Pancreas (tissue), 10 donors: ENCODE measurements around the gene NLGN2. TPM values are rescaled to one million over a fixed set of nuclear protein-coding genes. Genes with fewer than 3 reads are reported as not detected.

Experiments used
- ATAC-seq, 4 donors: fragments of 200-7000 bp; cut with Tn5 transposase; one replicate each; pipeline versions ENCODE4 v1.8.0 to v1.9.1; 2020; ENCODE audit warnings: mild to moderate bottlenecking in 4 of 4, moderate library complexity in 4 of 4
- DNase-seq, 6 donors: peaks; one replicate each; pipeline ENCODE4 v3.0.0-alpha.2; 2020
- FAIRE-seq: peaks from 2 replicates; lab custom pipeline; 2012; peaks lifted over from hg19 to GRCh38; lab: Jason Lieb, UNC
- H3K27ac ChIP-seq, 4 donors: fragments of 200-600 bp; sonication (generic); 1 replicate in 3 of 4; 2 replicates in 1 of 4; pipeline versions ENCODE4 v1.5.0 to v1.8.0; 2020
- H3K27me3 ChIP-seq, 4 donors: fragments of 200-600 bp; one replicate each; pipeline ENCODE4 v1.8.0; 2021
- H3K36me3 ChIP-seq, 3 donors: fragments of 200-600 bp; sonication (generic) in 1 of 3; one replicate each; pipeline versions ENCODE4 v1.5.0 to v1.8.0; 2020 to 2021
- H3K4me1 ChIP-seq, 3 donors: fragments of 200-600 bp; one replicate each; pipeline ENCODE4 v1.8.0; 2021
- H3K4me3 ChIP-seq, 4 donors: fragments of 200-600 bp; sonication (generic) in 2 of 4; one replicate each; pipeline versions ENCODE4 v1.5.0 to v1.8.0; 2020 to 2021
- H3K9me3 ChIP-seq, 4 donors: fragments of 200-600 bp; one replicate each; pipeline ENCODE4 v1.8.0; 2021
- CTCF ChIP-seq, 4 donors: fragments of 200-600 bp; sonication (generic) in 3 of 4; IDR thresholded peaks; one replicate each; pipeline versions ENCODE4 v1.5.0 to v1.8.0; 2021; ENCODE audit warnings: antibody characterized with exemption in 4 of 4
- WGBS, 2 donors: extraction: QIAGEN DNeasy Blood & Tissue Kit; methylation state at CpG; one replicate each; pipeline ENCODE4 v1.1.7; 2013; 5-methylcytosine and 5-hydroxymethylcytosine counted together
- intact Hi-C, 3 donors: fragments of 100-400 bp; cut with DNase I; formaldehyde crosslinking; loops; one replicate each; pipeline versions ENCODE4 v1.11.1 to v1.14.2; 2022
- polyA plus RNA-seq, 2 donors: library from polyadenylated mRNA; stranded (reverse); fragments of 200-250 nt; gene quantifications; one replicate each; pipeline ENCODE4 v1.2.3, GENCODE V29; 2013
- total RNA-seq, 6 donors: library from RNA; stranded (reverse); fragmentation: NEBNext Ultra II Directional in 4 of 6; extraction: Animal tissue kit (Norgen Biotek cat#: 25700) in 4 of 6; gene quantifications; one replicate each; pipeline versions ENCODE4 v1.2.1 to v1.2.4, GENCODE V29; 2021 to 2023
- donor health status: healthy with polysubstance abuse.
- donor health status: DM: no; HTN: no; CAD: no; lungs with moderate emphysema.
- donor health status: DM: no; HTN: no; CAD: no.
- donor health status: control.
- donor health status: control.
- donor health status: Bipolar disorder and iron deficiency.
- donor health status: DM: yes; HTN: yes; CAD: no.
- donor health status: DM: no; HTN: no; CAD: no.
- donor health status: DM: no; HTN: no; CAD: no.
- donor health status: DM: yes; HTN: yes; CAD: no.

NLGN2 gene
- total and polyA plus RNA-seq, 8 donors = 2.9 to 13.7 (median 5.4) TPM

GRCh38 chr17:7423679-7424078 is 16.0 kb downstream of the NLGN2 start:
- no peak for FAIRE-seq
- 57 to 61% methylated on average over 4 of the region's 4 CpGs for WGBS, 2 donors
- no peak for ATAC-seq
- no peak overlapping the region for H3K27ac ChIP-seq
- H3K36me3 ChIP-seq = no peaks in the 10 kb centered on the region
- H3K4me3 ChIP-seq = no peak overlapping the region
- intact Hi-C loops = no loop called here
- DNase-seq = no peak
- H3K27me3 ChIP-seq = no peaks in the 10 kb centered on the region
- no peaks in the 10 kb centered on the region for H3K9me3 ChIP-seq
- no peak for TF ChIP-seq CTCF (IDR thresholded peaks at IDR 0.05)
- H3K4me1 ChIP-seq = no peaks in the 10 kb centered on the region

- intact Hi-C loops = no loop called here
- H3K4me3 ChIP-seq = no peak within 1 kb of the TSS
- H3K27ac ChIP-seq = no peak within 1 kb of the TSS
- no peak for FAIRE-seq
- no peaks in the 10 kb centered on the region for H3K9me3 ChIP-seq
- no peak for ATAC-seq
- TF ChIP-seq CTCF (IDR thresholded peaks at IDR 0.05) = no peak
- H3K4me1 ChIP-seq = no peaks in the 10 kb centered on the region
- no peaks in the 10 kb centered on the region for H3K27me3 ChIP-seq
- no peaks in the 10 kb centered on the region for H3K36me3 ChIP-seq
- 63 to 79% methylated on average over 7 of the region's 7 CpGs for WGBS, 2 donors
- DNase-seq = no peak
These were observed 17.7 kb downstream of the NLGN2 start, which contains the start of gene SPEM2 for GRCh38 chr17:7425316-7425715. TSS of gene SPEM2 (plus strand) at chr17:7425616. CDS start at chr17:7425689, 73 bp downstream.

DNA sequence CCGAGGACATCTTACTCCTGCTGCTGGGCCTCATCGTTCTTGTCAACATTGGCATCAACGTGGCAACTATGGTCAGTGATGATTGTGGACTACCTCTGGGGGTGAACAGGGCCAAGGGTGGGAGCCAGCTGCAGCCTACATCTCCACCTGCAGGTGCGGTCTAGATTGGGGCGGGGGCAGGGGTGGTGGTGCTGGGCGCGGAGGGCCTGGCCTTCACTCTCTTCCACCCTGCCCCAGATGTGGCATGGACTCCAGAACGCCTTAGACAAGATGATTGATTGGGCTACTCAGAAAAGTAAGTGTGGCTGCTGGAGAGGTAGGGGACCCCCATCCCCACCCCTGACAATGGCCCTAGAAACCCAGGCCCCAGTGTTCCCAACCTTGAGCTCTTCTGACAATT is 18.1 kb downstream of the NLGN2 start:
- Histone ChIP-seq H3K4me1 (no peaks in the 10 kb centered on the region), H3K27ac (no peak overlapping the region), H3K9me3 (no peaks in the 10 kb centered on the region), H3K4me3 (no peak overlapping the region), H3K36me3 (no peaks in the 10 kb centered on the region), H3K27me3 (no peaks in the 10 kb centered on the region)
- TF ChIP-seq CTCF (IDR thresholded peaks at IDR 0.05) = no peak
- FAIRE-seq (no peak), ATAC-seq (no peak), DNase-seq (no peak)
- WGBS, 2 donors = 78 to 81% methylated on average over 8 of the region's 8 CpGs
- intact Hi-C loops = no loop called here

- H3K27me3 ChIP-seq = no peaks in the 10 kb centered on the region
- no peak overlapping the region for H3K27ac ChIP-seq
- H3K36me3 ChIP-seq = no peaks in the 10 kb centered on the region
- FAIRE-seq (no peak), ATAC-seq (no peak), DNase-seq (peak in 1 of 6 donors; percentile 30)
- WGBS, 2 donors = 87 to 90% methylated on average over 33 of the region's 33 CpGs
- intact Hi-C loops = no loop called here
- H3K9me3 ChIP-seq = no peaks in the 10 kb centered on the region
- no peak overlapping the region for H3K4me3 ChIP-seq
- TF ChIP-seq CTCF (IDR thresholded peaks at IDR 0.05) = no peak
- no peaks in the 10 kb centered on the region for H3K4me1 ChIP-seq
These were observed 18.7 kb downstream of the NLGN2 start for GRCh38 chr17:7426203-7426863.

DNA sequence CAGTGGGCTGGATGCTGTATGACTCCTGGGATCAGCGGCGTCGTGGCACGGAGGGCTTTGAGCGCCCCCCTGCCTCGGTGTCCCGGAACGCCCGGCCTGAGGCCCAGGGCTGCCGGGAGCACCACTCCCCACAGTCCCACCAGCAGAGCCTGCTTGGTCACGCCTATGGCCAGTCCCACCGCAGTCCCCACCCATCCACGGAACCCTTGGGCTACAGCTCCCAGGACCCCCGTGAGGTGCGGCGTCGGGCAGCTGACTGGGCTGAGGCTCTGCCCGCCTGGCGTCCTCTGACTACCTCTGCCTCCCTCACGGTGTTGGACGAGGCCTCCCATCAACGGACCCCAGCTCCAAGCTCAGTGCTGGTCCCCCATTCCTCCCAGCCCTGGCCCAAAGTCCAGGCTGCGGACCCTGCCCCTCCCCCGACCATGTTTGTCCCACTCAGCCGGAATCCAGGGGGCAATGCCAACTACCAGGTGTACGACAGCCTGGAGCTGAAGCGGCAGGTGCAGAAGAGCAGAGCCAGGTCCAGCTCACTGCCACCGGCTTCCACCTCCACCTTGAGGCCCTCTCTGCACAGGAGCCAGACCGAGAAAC is 19.3 kb downstream of the NLGN2 start:
- Histone ChIP-seq H3K27ac (no peak overlapping the region), H3K9me3 (no peaks in the 10 kb centered on the region), H3K4me3 (no peak overlapping the region), H3K27me3 (no peaks in the 10 kb centered on the region), H3K36me3 (no peaks in the 10 kb centered on the region), H3K4me1 (no peaks in the 10 kb centered on the region)
- FAIRE-seq (no peak), DNase-seq (peak in 2 of 6 donors; percentile 36 to 71), ATAC-seq (no peak)
- WGBS, 2 donors = 84 to 92% methylated on average over 29 of the region's 29 CpGs
- no peak for TF ChIP-seq CTCF (IDR thresholded peaks at IDR 0.05)
- intact Hi-C loops = no loop called here
